ENCODE measurements around the gene DISC1. TPM values are rescaled to one million over a fixed set of nuclear protein-coding genes. Genes with fewer than 3 reads are reported as not detected.

Gene DISC1
- total RNA-seq, 1 donor from 2014 or later = 9.5 TPM

GRCh38 chr1:232029315-232029714, 402.7 kb downstream of the DISC1 start:
- no peak overlapping the region for H3K4me3 ChIP-seq
- intact Hi-C loops (cut with DNase I) = no loop called here
- DNase-seq (no peak), ATAC-seq (no peak)
- no peak for TF ChIP-seq CTCF (IDR thresholded peaks at IDR 0.05)
- H3K4me1 ChIP-seq = no peaks in the 10 kb centered on the region
- H3K9me3 ChIP-seq = no peaks in the 10 kb centered on the region
- H3K27me3 ChIP-seq = no peaks in the 10 kb centered on the region
- no peak overlapping the region for H3K27ac ChIP-seq
- H3K36me3 ChIP-seq = no peaks in the 10 kb centered on the region

GRCh38 chr1:232031156-232031555, 404.6 kb downstream of the DISC1 start:
- H3K27ac ChIP-seq = no peak overlapping the region
- DNase-seq (no peak), ATAC-seq (no peak)
- H3K27me3 ChIP-seq = no peaks in the 10 kb centered on the region
- H3K9me3 ChIP-seq = no peaks in the 10 kb centered on the region
- no peak for TF ChIP-seq CTCF (IDR thresholded peaks at IDR 0.05)
- intact Hi-C loops (cut with DNase I) = no loop called here
- no peaks in the 10 kb centered on the region for H3K4me1 ChIP-seq
- H3K4me3 ChIP-seq = no peak overlapping the region
- H3K36me3 ChIP-seq = no peaks in the 10 kb centered on the region

- DNase-seq (no peak), ATAC-seq (no peak)
- no peak overlapping the region for H3K27ac ChIP-seq
- TF ChIP-seq CTCF (IDR thresholded peaks at IDR 0.05) = no peak
- H3K4me3 ChIP-seq = no peak overlapping the region
- no peaks in the 10 kb centered on the region for H3K36me3 ChIP-seq
- no peaks in the 10 kb centered on the region for H3K27me3 ChIP-seq
- H3K9me3 ChIP-seq = no peaks in the 10 kb centered on the region
- H3K4me1 ChIP-seq = peaks cover 2% of the 10 kb centered on the region
- intact Hi-C loops (cut with DNase I) = no loop called here
Observed at GRCh38 chr1:232033285-232033684, 406.7 kb downstream of the DISC1 start.

- DNase-seq = no peak
- no peak for TF ChIP-seq CTCF (IDR thresholded peaks at IDR 0.05)
- no peaks in the 10 kb centered on the region for H3K9me3 ChIP-seq
- no peak for ATAC-seq
- H3K27me3 ChIP-seq = no peaks in the 10 kb centered on the region
- H3K27ac ChIP-seq = no peak overlapping the region
- H3K4me3 ChIP-seq = no peak overlapping the region
- peaks cover 7% of the 10 kb centered on the region for H3K4me1 ChIP-seq
- H3K36me3 ChIP-seq = no peaks in the 10 kb centered on the region
- intact Hi-C loops (cut with DNase I) = no loop called here
Observed at GRCh38 chr1:232034556-232034955, 408.0 kb downstream of the DISC1 start.

- Histone ChIP-seq H3K27ac (no peak overlapping the region), H3K36me3 (no peaks in the 10 kb centered on the region), H3K4me3 (no peak overlapping the region), H3K9me3 (no peaks in the 10 kb centered on the region), H3K27me3 (no peaks in the 10 kb centered on the region), H3K4me1 (peaks cover 7% of the 10 kb centered on the region)
- intact Hi-C loops (cut with DNase I) = no loop called here
- TF ChIP-seq CTCF (IDR thresholded peaks at IDR 0.05) = no peak
- DNase-seq (no peak), ATAC-seq (no peak)
Observed at GRCh38 chr1:232036181-232036933, 409.8 kb downstream of the DISC1 start.
